Stimulated activated CD4-positive, alpha-beta T cell treated with anti-CD3 and anti-CD28 coated beads, TNF-alpha, amount 100 ng/mL, for 48 hours (primary cell): ENCODE results near the gene SAGE1.
"Not testable (repeated sequence)": the region's sequence is repeated elsewhere in the genome, so short reads cannot be mapped to it uniquely, and the experiment has no call there.

Experiments
- DNase-seq, 3 donors: peaks; one replicate each; pipeline ENCODE4 v3.0.0-alpha.2; 2020; ENCODE audit warnings: low read depth in 3 of 3

SAGE1 gene, protein sequence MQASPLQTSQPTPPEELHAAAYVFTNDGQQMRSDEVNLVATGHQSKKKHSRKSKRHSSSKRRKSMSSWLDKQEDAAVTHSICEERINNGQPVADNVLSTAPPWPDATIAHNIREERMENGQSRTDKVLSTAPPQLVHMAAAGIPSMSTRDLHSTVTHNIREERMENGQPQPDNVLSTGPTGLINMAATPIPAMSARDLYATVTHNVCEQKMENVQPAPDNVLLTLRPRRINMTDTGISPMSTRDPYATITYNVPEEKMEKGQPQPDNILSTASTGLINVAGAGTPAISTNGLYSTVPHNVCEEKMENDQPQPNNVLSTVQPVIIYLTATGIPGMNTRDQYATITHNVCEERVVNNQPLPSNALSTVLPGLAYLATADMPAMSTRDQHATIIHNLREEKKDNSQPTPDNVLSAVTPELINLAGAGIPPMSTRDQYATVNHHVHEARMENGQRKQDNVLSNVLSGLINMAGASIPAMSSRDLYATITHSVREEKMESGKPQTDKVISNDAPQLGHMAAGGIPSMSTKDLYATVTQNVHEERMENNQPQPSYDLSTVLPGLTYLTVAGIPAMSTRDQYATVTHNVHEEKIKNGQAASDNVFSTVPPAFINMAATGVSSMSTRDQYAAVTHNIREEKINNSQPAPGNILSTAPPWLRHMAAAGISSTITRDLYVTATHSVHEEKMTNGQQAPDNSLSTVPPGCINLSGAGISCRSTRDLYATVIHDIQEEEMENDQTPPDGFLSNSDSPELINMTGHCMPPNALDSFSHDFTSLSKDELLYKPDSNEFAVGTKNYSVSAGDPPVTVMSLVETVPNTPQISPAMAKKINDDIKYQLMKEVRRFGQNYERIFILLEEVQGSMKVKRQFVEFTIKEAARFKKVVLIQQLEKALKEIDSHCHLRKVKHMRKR

DNA sequence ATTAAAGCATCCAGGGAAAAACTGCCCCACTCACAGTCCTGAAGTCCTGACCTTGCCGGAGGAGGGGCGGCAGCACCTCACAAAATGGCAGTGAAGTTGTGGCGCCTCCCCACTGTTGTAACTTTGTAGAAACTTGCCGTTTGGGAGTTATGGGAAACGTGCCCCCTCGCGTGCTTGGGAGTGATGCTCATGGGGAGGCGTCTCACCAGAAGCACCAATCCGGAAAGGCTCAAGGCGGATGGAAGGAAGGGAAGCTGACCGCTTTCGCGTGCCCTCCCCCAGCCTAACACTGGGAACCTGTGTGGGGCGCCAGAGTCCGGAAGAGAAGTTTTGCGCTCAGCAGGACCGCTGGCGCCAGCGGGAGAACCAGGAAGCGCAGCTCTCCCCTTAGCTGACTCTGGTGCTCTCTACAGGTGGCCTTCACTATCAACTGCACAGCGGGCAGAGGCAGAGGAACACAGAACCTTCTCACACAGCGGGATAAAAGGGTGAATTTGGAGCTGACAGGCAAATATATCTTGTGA lies at the start of gene SAGE1, which contains the start of gene CT45A10:
Gene SAGE1 (plus strand): TSS at position 423 of the 524 bp plus-strand sequence. CDS start 2,527 bp downstream, outside the sequence.
Gene CT45A10 (minus strand): TSS at position 151 of the 524 bp plus-strand sequence. CDS start 8,100 bp downstream, outside the sequence.
- DNase-seq = no peak

DNA sequence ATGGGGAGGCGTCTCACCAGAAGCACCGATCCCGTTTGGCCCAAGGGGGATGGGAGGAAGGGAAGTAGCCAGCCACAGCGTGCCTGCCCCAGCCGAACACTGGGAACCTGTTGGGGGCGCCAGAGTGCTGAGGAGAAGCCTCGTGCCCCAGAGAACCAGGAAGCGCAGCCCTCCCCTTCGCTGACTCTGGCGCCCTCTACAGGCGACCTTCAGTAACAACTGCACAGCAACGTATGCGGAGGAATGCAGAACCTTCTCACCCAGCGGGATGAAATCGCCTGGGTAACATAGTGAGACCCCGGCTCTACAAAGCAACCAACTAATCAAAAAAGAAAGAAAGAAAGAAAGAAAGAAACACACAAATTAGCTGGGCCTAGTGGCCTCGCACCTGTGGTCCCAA lies 39.1 kb upstream of the SAGE1 start, which contains the start of gene CT45A8:
Gene CT45A8 (minus strand): TSS at position 101 of the 400 bp plus-strand sequence. CDS start 3,755 bp downstream, outside the sequence.
- DNase-seq = not testable (repeated sequence)

DNA sequence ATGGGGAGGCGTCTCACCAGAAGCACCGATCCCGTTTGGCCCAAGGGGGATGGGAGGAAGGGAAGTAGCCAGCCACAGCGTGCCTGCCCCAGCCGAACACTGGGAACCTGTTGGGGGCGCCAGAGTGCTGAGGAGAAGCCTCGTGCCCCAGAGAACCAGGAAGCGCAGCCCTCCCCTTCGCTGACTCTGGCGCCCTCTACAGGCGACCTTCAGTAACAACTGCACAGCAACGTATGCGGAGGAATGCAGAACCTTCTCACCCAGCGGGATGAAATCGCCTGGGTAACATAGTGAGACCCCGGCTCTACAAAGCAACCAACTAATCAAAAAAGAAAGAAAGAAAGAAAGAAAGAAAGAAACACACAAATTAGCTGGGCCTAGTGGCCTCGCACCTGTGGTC lies 21.8 kb upstream of the SAGE1 start, which contains the start of gene CT45A9:
Gene CT45A9 (minus strand): TSS at position 101 of the 400 bp plus-strand sequence. CDS start 3,751 bp downstream, outside the sequence.
- not testable (repeated sequence) for DNase-seq

DNA sequence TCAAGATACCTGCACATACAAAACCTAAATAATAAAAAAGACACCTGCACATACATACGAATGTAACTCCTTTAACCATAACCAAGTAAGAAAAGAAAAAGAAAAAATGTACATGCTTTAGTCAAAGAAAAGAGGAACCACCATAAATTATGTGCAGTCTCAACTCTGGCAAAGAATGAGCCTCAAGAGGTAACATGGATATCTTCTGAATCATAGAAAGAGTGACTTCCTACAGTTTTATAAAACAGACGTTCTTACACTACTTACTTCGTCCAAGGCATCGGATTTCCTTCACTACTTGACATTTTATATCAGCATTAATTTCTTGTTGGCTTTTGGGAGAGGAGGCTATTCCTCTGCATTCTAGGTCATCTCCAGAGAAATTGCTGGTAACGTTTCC lies 10.8 kb upstream of the SAGE1 start:
- not testable (repeated sequence) for DNase-seq

DNA sequence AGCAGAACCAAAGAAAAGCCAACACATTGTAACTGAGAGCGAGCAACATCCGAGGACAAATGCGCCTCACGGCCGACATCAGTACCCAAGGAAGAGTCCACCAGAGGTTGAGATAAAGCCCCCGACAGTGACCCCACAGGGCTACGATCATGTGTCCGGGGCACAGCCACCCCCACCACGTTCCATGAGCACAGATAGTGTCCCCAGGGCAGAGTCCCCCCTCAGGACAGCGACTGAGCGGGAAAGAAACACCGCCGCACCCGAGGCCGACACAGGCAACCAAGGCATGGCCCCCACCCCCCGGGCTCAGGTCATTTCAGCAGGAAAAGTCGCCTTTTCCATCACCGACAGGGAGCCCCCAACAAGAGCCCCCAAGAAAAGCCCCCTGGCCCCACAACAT lies 5.3 kb upstream of the SAGE1 start:
- DNase-seq = not testable (repeated sequence)

DNA sequence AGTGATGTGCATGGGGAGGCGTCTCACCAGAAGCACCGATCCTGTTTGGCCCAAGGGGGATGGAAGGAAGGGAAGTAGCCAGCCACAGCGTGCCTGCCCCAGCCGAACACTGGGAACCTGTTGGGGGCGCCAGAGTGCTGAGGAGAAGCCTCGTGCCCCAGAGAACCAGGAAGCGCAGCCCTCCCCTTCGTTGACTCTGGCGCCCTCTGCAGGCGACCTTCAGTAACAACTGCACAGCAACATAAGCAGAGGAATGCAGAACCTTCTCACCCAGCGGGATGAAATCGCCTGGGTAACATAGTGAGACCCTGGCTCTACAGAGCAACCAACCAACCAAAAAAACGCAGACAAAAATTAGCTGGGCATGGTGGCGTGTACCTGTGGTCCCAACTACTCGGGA lies 4.5 kb upstream of the SAGE1 start:
- DNase-seq = peak; percentile 8 to 41 (median 26)

DNA sequence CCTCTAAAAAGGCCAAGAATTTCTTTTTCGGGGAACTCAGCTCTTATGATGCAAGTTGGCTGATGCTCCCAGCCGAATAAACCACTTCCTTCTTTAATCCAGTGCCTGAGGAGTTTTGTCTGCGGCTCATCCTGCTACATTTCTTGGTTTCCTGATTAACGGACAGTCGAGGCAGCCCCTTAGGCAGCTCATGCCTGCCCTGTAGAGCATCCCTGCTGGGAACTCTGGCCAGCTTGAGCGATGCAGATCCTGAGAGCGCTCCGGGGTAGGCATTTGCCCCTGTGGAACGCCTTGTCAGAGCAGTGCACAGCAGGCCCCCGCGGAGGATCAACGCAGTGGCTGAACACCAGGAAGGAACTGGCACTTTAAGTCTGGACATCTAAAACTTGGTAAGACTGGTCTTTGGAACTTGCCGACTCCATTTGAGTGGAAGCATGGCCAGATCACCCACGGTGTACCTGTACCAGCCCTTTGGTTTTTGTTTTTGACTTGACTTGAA lies 3.4 kb upstream of the SAGE1 start:
- DNase-seq = no peak

DNA sequence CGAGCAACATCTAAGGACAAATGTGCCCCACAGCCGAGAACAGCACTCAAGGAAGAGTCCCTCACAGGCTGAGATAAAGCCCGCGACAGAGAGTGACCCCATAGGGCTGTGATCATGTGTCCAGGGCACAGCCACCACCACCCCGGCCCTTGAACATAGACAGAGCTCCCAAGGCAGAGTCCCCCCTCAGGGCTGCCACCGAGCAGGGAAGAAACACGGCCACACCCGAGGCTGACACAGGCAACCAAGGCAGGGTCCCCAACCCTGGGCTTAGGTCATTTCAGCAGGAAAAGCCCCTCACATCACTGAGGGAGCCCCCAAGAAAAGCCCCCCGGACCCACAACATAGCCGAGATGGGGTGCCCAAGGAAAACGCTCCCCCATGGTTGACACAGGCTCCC lies 735 bp upstream of the SAGE1 start:
- DNase-seq = no peak

DNA sequence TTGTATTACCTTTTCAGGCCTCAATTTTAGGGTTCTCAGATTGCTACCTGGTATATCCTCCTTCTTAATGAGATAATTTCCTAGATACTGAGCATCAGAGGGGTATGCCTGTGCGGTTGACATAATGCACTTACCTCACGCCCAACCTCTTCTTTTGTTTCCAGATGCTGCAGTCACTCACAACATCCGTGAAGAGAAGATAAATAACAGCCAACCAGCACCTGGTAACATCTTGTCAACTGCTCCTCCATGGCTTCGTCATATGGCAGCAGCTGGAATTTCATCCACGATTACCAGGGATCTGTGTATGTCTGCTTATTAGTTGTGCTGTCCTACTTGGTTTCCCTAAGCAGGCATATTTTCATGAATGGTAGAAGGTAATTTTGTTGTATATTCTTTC lies 16.7 kb downstream of the SAGE1 start:
- DNase-seq = no peak

DNA sequence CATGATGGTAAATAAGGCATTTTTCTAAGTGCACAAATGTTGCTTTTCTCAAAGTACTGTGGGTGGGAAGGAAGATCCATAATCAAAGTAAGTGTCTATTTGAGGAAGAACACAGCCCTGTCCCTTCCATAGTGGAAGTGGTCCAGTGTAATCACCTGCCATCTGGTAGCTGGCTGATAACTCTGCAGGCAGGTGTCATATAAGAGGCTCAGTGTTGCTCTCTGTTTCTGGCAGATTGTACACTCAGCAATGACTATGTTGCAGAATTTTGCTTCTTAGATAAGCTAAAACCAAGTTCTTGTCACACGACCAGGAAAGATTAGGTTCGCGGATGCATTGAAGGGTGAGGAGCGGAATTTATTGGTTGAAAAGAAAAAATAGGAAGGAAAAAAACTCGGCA lies 20.9 kb downstream of the SAGE1 start:
- DNase-seq = no peak

DNA sequence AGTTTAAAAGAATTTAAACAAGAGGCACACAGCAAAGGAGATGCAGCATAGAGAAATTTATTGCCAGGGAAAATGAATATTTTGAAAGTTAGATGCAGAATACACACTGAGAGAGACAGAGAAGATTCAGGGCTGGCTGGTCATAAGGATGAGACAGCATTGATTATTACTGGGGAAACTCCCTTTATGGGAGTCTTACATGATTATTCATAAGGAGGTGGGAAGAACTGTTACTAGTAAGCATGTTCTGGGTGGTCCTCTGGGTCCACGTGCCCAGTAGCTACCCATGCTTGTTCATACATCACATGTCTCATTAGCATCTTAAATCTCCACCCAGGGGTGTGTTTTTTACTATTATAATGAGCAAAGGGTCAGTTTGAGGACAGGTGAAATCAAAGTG lies 27.0 kb downstream of the SAGE1 start:
- DNase-seq = not testable (repeated sequence)

DNA sequence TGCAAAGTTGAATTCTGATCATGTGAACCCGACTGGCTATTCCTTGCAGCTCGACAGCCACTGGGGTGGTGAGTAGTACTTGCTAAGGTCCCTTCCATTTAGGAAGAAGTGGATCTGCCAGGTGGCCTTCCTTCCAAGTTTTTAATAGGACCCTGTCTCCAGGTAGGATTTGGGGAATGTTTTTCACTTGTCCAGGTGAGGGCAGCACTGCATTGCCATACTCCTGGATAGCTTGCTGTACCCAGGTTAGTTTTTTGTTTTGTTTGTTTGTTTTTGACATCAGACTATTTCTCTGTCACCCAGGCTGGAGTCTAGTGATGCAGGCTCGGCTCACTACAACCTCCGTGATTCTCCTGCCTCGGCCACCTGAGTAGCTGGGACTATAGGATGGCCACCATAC lies 29.8 kb downstream of the SAGE1 start:
- DNase-seq = no peak

DNA sequence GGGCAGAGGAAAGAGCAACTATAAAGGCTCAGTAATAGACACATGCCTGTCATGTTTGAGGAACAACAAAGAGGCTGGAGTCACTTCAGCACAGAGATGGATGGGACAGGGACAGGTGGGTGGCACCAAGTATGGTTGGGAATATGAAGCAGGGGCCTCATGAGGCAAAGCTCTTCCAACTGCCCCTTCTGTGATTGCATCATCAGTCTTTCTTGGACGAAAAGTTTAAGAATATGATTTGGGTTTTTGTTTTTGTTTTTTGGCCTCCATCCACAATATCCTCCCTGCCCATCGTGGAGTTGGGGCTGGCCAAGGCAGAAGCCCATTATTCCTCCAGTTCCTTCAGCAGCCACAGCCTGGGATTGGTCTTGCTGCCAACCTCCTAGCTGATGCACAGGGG lies 34.4 kb downstream of the SAGE1 start:
- no peak for DNase-seq

DNA sequence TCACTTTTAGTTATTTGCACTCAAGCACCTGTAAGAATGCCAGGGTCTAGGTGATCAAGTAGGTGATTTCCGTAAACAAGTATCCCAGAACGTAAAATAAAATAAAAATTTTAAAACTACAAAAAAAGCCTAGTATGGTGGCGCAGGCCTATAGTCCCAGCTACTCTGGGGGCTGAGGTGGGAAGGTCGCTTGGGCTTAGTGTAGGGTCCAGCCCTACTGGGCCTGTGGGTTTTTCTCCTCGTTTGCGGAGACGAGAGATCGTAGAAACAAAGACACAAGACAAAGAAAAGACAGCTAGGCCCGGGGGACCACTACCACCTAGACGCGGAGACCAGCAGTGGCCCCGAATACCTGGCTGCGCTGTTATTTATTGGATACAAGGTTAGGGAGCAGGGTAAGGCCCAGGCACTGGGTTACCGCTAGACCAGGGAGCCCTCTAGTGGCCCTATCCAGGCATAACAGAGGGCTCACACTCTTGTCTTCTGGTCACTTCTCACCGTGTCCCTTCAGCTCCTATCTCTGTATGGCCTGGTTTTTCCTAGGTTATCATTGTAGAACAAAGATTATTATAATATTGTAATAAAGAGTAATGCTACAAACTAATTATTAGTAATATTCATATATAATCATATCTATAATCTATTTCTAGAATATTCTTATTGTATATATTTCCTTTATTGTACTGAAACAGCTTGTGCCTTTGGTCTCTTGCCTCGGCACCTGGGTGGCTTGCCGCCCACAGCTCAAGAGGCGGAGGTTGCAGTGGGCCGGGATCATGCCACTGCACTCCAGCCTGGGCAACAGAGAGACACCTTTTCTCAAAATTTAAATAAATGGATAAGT lies 38.4 kb downstream of the SAGE1 start:
- DNase-seq = peak; percentile 6 to 24 (median 7)

DNA sequence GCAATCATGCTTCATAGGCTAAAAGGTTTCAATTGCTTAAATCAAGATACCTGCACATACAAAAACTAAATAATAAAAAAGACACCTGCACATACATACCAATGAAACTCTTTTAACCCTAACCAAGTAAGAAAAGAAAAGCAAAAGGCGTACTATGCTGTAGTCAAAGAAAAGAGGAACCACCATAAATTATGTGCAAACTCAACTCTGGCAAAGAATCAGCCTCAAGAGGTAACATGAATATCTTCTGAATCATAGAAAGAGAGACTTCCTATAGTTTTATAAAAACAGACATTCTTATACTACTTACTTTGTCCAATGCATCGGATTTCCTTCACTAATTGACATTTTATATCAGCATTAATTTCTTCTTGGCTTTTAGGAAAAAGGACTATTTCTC lies 51.0 kb downstream of the SAGE1 start:
- DNase-seq = no peak

DNA sequence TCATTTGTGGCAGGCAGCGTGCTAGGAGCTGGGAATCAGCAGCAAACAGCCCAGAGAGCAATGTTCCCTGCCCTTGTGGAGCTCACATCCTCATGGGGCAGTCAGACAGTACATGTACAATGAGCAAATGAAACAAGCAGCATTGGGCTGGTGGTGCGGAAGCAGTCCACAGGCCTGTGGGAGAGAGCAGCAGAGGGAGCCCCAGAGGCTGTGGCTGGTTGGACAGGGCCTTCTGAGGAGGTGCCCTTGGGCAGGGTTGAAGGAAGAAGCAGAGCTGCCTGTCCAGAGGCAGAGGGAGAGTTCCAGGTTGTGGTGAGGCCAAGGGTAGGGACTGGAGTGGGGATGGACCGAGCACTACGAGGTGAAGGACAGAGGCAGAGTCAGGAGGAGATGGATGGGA lies 57.8 kb downstream of the SAGE1 start:
- DNase-seq = no peak
